NB4 (cell line): Measurements from ENCODE around the gene NFX1.

Experiments
- DNase-seq: peaks from one replicate; pipeline ENCODE4 v3.0.0; 2010; ENCODE audit warnings: low read depth
- H3K4me3 ChIP-seq: one replicate; pipeline ENCODE4 v1.5.1; 2011; ENCODE audit warnings: mild to moderate bottlenecking, low read depth, low read length, moderate library complexity
- MYC ChIP-seq: IDR thresholded peaks from 2 replicates; pipeline ENCODE4 v1.6.1; 2011; ENCODE audit warnings: low read depth, low read length
- POLR2A ChIP-seq: IDR thresholded peaks from 2 replicates; pipeline ENCODE4 v1.6.1; 2011; ENCODE audit warnings: mild to moderate bottlenecking; ENCODE audit not compliant: insufficient read length; ENCODE audit errors: extremely low read depth
- TF ChIP-seq, protein P1 (sequence below): IDR thresholded peaks from 2 replicates; pipeline ENCODE4 v1.6.1; 2011; ENCODE audit warnings: low read depth, low read length
- TF ChIP-seq, protein P2 (sequence below): IDR thresholded peaks from one replicate; pipeline ENCODE4 v1.5.1; 2012; ENCODE audit warnings: low read depth, low read length

Gene NFX1

GRCh38 chr9:33344145-33344544 lies 53.8 kb downstream of the NFX1 start:
- H3K4me3 ChIP-seq, result no peak overlapping the region
- DNase-seq, result no peak
- no peak for TF ChIP-seq MYC
- TF ChIP-seq, protein P1, sequence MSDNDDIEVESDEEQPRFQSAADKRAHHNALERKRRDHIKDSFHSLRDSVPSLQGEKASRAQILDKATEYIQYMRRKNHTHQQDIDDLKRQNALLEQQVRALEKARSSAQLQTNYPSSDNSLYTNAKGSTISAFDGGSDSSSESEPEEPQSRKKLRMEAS, result no peak
- TF ChIP-seq POLR2A, result no peak
- TF ChIP-seq, protein P2, sequence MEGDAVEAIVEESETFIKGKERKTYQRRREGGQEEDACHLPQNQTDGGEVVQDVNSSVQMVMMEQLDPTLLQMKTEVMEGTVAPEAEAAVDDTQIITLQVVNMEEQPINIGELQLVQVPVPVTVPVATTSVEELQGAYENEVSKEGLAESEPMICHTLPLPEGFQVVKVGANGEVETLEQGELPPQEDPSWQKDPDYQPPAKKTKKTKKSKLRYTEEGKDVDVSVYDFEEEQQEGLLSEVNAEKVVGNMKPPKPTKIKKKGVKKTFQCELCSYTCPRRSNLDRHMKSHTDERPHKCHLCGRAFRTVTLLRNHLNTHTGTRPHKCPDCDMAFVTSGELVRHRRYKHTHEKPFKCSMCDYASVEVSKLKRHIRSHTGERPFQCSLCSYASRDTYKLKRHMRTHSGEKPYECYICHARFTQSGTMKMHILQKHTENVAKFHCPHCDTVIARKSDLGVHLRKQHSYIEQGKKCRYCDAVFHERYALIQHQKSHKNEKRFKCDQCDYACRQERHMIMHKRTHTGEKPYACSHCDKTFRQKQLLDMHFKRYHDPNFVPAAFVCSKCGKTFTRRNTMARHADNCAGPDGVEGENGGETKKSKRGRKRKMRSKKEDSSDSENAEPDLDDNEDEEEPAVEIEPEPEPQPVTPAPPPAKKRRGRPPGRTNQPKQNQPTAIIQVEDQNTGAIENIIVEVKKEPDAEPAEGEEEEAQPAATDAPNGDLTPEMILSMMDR, result no peak

GRCh38 chr9:33346564-33346963 lies 56.2 kb downstream of the NFX1 start:
- H3K4me3 ChIP-seq, result no peak overlapping the region
- TF ChIP-seq, protein P1, result no peak
- TF ChIP-seq, protein P2, result no peak
- TF ChIP-seq MYC, result no peak
- no peak for TF ChIP-seq POLR2A
- no peak for DNase-seq

DNA sequence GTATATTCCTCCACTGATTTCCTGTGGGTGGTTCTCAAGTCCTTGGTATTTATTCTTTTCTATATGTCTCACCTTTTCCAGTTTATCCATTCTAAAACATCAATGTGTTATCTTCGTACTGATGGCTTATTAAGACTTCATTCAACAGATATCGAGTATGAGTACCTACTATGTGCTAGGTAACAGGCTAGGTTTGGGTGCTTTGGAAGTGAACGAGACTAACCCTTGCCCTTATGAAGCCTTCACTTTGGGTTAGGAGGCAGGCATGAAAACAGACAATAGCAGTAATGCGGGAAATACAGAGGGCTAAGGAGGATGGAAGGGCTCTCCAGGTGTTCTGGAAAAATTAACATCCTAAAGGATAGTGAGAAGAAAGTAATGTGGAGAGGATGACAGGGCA lies 58.7 kb downstream of the NFX1 start:
- TF ChIP-seq, protein P2, result no peak
- TF ChIP-seq, protein P1, result no peak
- TF ChIP-seq POLR2A, result no peak
- TF ChIP-seq MYC, result no peak
- DNase-seq, result no peak
- no peak overlapping the region for H3K4me3 ChIP-seq

- TF ChIP-seq MYC (no peak), POLR2A (no peak)
- TF ChIP-seq, protein P2, result no peak
- no peak for DNase-seq
- H3K4me3 ChIP-seq, result no peak overlapping the region
Measured at GRCh38 chr9:33349743-33350142, 59.4 kb downstream of the NFX1 start.

DNA sequence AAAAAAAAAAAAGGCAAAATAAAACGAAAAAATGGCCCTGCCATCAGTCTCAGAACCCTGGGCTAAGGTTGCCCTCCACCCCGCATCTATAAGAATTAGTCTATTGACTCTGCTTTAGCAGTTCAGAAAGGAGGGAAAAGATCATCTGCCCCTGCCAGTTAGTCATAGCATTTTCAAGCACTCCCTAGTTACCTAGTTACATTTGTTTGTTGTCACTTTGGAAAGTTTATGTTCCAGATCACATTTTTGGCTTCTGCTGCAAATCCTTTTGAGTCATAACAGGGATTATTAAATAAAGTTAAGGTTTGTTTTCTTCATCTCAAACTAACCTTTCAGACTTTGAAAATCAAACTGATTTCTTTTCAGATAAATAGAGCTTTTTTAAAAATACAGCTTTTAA lies 60.0 kb downstream of the NFX1 start:
- no peak for DNase-seq
- no peak for TF ChIP-seq POLR2A
- TF ChIP-seq, protein P2, result no peak
- TF ChIP-seq, protein P1, result no peak
- TF ChIP-seq MYC, result no peak
- H3K4me3 ChIP-seq, result no peak overlapping the region

- no peak for DNase-seq
- no peak overlapping the region for H3K4me3 ChIP-seq
- TF ChIP-seq, protein P1, result no peak
- TF ChIP-seq POLR2A (no peak), MYC (no peak)
- TF ChIP-seq, protein P2, result no peak
Measured at GRCh38 chr9:33351547-33351946, 61.2 kb downstream of the NFX1 start.
